ENCODE data around the gene OR8D2.
"Not testable (repeated sequence)": the region's sequence is repeated elsewhere in the genome, so short reads cannot be mapped to it uniquely, and the experiment has no call there.

Gene OR8D2

DNA sequence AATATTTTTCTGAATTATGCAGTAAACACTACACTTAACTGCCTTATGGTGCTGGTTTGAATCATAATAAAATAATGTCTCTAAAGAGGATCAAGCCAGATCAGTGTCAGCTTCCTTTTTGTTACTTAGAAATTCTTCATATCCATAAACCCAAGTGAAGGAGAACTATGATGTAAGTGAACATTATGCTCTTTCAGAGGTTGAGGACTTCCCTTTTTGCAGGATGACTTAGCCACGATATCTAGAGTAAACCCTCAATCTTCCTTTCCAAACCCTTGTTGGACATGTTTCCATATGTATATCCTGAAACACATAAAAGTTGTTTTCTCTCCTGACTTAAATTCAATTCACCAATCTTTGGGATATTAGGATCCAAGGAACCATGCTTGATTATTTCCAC lies 25.3 kb downstream of the OR8D2 start:
- no peak for DNase-seq (ENCODE audit: low read depth in 3 of 3, low spot score in 1 of 3)

DNA sequence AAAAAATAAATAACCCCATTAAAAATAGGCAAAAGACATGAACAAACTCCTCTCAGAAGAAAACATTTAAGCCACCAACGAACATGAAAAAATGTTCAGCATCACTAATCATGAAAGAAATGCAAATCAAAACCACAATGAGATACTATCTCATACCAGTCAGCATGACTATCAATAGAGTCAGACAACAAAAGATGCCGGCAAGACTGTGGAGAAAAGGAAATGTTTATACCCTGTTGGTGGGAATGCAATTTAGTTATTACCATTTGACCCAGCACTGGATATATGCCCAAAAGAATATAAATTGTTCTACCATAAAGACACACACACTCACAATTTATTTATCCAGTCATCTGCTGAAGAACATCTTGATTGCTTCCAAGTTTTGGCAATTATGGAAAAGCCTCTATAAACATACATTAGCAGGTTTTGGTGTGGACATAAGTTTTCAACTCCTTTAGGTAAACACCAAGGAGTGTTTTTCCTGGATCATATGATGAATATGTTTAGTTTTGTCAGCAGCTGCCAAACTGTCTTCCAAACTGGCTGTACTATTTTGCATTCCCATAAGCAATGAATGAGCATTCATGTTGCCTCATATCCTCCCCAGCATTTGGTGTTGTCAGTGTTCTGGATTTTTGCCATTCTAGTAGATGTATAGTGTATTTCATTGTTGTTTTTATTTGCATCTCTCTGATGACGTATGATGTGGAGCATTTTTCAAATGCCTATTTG lies 34.2 kb downstream of the OR8D2 start:
- DNase-seq (ENCODE audit: low read depth in 3 of 3, low spot score in 1 of 3): no peak

DNA sequence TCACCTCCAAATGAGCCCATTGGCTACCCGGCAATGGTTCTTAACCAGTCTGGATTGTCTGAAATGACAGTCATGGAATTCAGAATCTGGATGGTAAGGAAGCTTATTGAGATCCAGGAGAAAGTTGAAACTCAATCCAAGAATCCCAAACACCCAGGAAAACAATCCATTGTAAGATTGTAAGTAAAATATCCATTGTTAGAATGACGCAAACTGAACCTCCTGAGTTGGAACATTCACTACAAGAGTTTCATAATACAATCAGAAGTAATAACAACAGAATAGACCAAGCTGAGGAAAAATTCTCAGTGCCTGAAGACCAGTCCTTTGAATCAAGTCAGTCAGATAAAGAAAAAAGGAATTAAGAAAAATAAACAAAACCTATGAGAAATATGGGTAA lies 41.7 kb downstream of the OR8D2 start:
- DNase-seq (ENCODE audit: low read depth in 3 of 3, low spot score in 1 of 3): no peak

DNA sequence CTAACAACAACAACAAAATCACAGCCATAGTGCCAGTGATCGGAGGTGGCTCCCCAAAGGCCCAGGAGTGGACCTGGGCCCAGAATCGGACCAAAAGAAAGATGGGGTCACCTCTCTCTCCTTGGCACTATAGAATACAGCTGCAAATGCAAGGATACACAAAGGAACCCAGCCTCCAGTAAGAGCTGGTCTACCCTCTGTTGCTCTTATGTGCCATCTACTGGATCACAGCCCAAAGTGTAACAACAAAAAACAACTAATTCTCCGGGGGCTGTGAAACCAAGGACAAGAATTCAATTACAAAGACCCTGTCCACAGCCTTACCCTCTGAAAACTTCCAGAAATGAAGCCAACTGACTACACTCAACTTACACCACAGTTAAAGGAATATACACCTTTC lies 42.2 kb downstream of the OR8D2 start:
- no peak for DNase-seq (ENCODE audit: low read depth in 3 of 3, low spot score in 1 of 3)

DNA sequence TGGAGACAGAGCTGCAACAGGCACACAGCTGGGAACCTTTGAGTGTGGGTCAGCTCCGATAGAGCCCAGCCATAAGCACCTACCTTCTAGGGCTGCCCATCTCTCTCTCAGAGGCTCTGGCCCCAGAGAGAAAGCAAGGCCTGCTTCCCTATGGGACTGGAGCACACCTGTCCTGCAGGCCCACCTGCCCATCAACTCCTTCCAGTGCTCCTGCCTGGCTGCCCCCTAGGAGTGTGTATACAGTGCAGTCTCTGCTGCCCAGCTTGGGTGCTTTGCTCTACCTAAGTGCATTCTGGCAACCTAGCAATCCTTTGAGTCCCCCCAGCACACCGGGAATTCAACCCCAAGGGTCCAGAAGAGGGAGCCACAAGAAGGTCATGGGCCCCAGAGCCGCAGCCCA lies 42.8 kb downstream of the OR8D2 start:
- no peak for DNase-seq (ENCODE audit: low read depth in 3 of 3, low spot score in 1 of 3)

DNA sequence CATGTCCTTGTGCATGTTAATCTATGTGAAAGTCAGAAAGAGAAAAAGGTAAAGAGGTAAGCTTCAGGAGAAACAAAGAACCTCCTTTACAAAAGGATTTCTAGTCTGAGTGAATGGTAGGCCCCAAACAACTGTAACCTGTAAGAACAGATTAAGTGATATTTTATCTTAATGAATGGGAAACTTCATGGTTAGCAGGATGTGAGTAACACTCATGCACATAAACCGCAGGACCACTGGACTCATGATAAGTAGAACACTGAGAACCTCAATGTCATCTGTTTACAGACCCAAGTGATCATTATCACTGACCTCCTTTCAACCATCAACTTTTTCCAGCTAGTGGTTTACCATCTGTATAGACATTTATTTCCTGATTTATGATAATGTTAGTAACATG lies 43.9 kb downstream of the OR8D2 start:
- DNase-seq (ENCODE audit: low read depth in 3 of 3, low spot score in 1 of 3): no peak

DNA sequence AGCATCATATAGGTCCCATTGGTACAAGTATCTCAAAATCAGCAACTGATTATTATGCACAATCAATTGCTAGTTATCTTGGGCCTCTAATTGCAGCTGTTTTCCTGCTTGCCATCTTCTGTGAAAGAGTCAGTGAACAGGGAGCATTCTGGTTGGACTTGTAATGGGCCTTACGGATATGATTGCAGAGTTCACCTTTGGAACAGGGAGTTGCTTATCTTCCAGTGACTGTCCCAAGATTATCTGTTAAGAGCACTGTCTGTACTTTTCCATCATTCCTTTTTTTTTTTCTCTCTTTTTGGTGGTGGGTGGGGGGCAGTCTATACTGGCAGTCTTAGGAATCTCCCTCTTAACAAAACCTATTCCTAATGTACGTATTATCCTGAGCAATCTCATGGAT lies 46.0 kb downstream of the OR8D2 start:
- no peak for DNase-seq (ENCODE audit: low read depth in 3 of 3, low spot score in 1 of 3)

DNA sequence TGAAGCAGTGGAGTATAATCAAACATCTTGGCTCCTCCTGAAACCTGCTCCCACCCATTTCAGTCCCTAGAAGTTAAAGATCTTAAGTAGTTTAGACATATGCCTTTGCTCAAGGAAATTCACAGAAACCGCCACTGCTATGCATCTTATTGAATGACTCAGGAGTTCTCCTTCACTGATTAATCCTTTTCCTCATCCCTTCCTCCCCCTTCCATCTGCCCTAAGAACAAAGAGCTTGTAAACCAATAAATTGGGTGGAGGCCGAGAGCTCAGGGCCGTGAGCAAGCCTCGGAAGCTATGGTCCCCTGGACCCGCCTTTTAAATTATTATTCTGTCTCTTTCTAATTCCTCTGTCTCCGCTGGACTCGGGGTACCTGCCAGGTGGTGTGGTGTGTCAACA lies 49.1 kb downstream of the OR8D2 start:
- not testable (repeated sequence) for DNase-seq (ENCODE audit: low read depth in 3 of 3, low spot score in 1 of 3)

Measured in stimulated activated CD4-positive, alpha-beta T cell treated with anti-CD3 and anti-CD28 coated beads, TNF-alpha, amount 100 ng/mL, for 1 hour (primary cell).